H1 (cell line): ENCODE results near the gene U2SURP. TPM values are rescaled to one million over a fixed set of nuclear protein-coding genes. Genes with fewer than 3 reads are reported as not detected.

Experiments used
- CHD7 ChIP-seq: fragments of 300-600 bp; sonication (generic); IDR thresholded peaks from 2 replicates; pipeline ENCODE4 v1.7.1; 2012; ENCODE audit warnings: low read length, moderate library complexity, mild to moderate bottlenecking, inconsistent platforms; ENCODE audit not compliant: insufficient replicate concordance
- MAX ChIP-seq: IDR thresholded peaks from 2 replicates; pipeline ENCODE4 v1.6.1; 2012; ENCODE audit warnings: inconsistent platforms
- POU5F1 ChIP-seq: IDR thresholded peaks from 2 replicates; pipeline ENCODE4 v1.6.1; 2011; ENCODE audit warnings: low read depth, mild to moderate bottlenecking, low read length, moderate library complexity
- SIRT6 ChIP-seq: IDR thresholded peaks from one replicate; pipeline ENCODE4 v1.7.1; 2012; ENCODE audit warnings: low read length, inconsistent platforms
- YY1 ChIP-seq: IDR thresholded peaks from 2 replicates; pipeline ENCODE4 v1.6.1; 2011; ENCODE audit warnings: low read depth, mild to moderate bottlenecking, low read length
- polyA plus RNA-seq, 7 experiments: library from polyadenylated mRNA; depleted of rRNA in 3 of 7; stranded (reverse) in 5 of 7; unstranded in 2 of 7; fragments of >200 nt in 5 of 7; fragments of 200-250 nt in 2 of 7; gene quantifications; 1 replicate in 5 of 7; 2 replicates in 1 of 7; 4 replicates in 1 of 7; pipeline versions ENCODE4 v1.2.1 to v1.2.3, GENCODE V29; 2011 to 2013; ENCODE audit warnings: missing spikeins in 2 of 7, mixed read lengths in 2 of 7
- total RNA-seq: library from RNA; stranded (reverse); fragmentation: NEBNext Ultra II Directional; extraction: Animal tissue kit (Norgen Biotek cat#: 25700); gene quantifications from 2 replicates; pipeline ENCODE4 v1.2.1, GENCODE V29; 2021

U2SURP gene
- total and polyA plus RNA-seq, 2 of the 8 experiments (the other 6 are each of a cell fraction or from before 2014, with no cell fraction given), result 22.2 to 167 TPM

GRCh38 chr3:142997330-142997729, 4.0 kb upstream of the U2SURP start (continued):
- TF ChIP-seq CHD7 (no peak), POU5F1 (no peak), SIRT6 (no peak), MAX (no peak), YY1 (no peak)
